HG03354 (cell line): ENCODE results near the gene TRPT1.

ENCODE experiments used
- ATAC-seq: cut with Tn5 transposase; IDR thresholded peaks from one replicate; pipeline ENCODE4 v1.9.1; 2021; ENCODE audit warnings: mild to moderate bottlenecking; ENCODE audit not compliant: unreplicated experiment, poor library complexity, severe bottlenecking

The TRPT1 gene, protein sequence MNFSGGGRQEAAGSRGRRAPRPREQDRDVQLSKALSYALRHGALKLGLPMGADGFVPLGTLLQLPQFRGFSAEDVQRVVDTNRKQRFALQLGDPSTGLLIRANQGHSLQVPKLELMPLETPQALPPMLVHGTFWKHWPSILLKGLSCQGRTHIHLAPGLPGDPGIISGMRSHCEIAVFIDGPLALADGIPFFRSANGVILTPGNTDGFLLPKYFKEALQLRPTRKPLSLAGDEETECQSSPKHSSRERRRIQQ

DNA sequence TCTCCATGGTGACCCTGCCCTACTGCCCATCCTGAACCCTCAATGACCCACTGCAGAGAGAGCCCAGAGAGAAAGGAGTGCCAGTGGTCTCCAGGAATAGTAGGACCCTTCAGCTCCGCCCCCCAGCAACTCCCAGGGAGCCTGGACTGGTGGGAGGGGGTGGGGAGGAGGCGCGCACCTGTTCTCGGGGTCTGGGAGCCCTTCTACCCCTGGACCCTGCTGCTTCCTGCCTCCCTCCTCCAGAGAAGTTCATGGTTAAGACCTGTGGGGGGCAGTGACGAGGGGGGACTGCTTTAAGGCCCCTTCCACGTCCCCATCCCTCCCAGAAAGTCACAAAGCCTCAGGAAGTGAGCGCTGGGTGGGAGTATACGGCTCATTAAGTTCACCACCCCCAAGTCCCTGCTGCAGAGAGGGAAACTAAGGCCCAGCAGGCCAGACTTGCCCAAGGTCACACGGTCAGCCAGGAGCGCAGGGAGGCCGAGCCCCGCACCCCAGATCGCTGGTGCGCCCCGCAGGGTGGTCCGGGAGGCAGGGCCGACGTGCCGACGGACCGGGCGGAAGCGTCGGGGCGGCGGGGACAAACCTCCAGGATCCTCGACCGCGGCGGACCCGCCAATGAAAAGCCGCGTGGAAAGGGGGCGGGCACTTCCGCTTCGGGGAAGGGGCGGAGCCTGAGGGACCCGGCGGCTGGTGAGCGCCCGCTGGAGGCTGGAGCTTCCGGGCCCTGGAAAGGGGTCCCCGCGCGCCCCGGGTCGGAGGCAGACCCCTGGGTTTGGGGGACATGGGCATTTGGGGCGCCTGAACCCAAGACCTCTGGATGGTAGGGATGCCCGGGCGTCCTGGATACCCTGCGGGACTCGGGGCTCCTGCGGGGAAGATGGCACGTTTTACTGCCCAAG, at the start of gene TRPT1, which contains the start of gene NUDT22:
Gene TRPT1 (minus strand): TSS at position 579 of the 899 bp plus-strand sequence. CDS start 326 bp downstream, at position 253.
Gene NUDT22 (plus strand): TSS at position 667 of the 899 bp plus-strand sequence. CDS start 379 bp downstream, outside the sequence.
- ATAC-seq: peak; percentile 57

DNA sequence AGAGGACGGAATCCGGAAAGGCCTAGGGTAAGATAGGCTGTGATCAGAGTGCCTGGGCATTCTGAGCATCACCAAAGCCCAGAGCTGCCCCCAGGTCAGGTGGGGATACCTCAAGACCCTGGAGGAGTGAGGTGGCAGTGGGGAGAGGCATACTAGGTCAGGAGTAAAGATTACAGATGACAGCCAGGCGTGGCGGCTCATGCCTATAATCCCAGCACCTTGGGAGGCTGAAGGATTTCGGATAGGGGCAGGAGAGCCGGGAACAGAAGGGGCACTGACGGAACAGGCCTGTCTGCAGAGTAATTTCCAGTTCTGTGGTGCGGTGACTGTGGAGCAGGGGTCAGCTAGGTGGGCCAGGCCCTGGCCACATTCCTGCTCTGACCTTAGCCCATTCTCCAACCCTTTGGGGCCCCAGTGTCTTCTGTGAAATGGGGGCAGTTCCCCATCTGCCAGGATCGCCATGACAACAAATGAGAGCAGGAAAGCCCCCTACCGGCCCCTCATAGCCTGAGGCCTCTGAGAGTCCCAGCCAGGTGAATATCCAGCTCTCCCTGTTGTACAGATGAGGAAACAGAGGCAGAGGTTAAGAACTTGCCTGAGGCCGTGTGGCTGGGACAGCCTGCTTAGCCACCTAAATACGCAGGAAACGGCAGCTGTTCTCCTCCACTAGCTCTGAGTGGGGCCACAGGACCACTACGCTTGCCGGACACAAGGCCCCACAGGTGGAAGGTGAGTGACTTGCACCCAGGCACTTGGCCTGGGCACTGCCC, 49.2 kb upstream of the TRPT1 start:
- no peak for ATAC-seq

DNA sequence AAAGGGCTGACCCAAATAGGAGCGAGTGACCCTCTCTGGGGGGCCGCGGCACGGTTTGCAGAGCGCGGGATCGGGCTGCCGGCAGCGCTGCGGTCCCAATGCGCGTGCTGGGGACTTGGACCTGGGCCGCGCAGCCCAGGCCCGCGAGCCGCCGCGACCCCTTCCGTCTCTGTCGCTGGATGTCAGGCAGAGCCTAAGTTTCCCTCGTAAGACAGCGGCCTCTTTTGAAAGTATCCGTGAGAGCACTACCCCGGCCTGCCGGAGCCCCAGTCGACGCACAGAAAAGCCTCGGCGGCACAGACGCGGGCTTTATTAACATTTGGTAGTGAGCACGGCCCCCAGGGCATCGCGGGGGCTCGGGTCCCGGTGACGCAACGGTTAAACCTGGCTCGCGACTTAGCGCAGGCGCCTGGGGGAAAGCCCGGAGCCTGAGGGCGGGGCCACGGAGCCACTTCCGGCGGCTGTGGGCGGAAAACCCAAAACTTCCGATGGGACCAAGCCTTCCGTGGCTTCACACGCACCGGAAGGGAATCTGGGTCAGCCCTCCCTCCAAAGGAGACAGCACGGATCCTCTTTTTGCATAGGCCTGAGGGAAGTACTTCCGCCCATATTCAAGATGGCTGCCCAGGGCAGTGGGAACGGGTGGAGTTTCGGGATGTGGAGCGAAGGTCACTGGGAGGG, 43.7 kb upstream of the TRPT1 start:
- peak; percentile 72 for ATAC-seq

DNA sequence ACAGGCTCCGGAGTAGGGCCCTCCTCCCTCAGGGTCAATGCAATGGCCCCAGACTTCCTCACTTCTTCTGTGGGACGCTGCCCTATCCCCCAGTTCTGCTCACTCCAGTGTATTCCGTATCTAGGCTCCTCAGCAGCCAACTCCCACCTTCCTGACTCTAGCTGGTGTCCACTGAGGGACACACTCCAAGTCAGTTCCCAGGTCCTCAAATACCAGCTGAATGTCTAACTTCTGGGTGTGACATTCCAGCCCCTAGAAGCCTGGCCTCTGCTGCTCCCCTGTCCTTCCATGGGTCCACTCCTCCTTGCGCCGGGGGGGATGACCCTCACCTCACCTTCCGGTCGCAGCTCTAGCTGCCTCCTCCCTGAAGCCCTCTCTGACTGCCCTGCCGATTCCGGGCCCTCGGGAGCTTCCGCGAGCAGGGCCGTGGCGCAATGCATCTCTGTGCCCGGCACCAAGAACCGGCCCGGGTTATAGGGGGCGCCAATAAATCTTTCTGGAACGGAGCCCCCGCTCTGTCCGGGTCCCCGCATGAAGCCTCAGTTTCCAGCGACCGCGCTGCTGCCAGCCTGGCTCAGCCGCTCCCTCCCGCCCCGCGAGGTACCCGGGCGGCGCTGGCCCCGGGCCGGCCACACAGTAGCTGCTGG, 43.0 kb upstream of the TRPT1 start:
- peak; percentile 16 for ATAC-seq

DNA sequence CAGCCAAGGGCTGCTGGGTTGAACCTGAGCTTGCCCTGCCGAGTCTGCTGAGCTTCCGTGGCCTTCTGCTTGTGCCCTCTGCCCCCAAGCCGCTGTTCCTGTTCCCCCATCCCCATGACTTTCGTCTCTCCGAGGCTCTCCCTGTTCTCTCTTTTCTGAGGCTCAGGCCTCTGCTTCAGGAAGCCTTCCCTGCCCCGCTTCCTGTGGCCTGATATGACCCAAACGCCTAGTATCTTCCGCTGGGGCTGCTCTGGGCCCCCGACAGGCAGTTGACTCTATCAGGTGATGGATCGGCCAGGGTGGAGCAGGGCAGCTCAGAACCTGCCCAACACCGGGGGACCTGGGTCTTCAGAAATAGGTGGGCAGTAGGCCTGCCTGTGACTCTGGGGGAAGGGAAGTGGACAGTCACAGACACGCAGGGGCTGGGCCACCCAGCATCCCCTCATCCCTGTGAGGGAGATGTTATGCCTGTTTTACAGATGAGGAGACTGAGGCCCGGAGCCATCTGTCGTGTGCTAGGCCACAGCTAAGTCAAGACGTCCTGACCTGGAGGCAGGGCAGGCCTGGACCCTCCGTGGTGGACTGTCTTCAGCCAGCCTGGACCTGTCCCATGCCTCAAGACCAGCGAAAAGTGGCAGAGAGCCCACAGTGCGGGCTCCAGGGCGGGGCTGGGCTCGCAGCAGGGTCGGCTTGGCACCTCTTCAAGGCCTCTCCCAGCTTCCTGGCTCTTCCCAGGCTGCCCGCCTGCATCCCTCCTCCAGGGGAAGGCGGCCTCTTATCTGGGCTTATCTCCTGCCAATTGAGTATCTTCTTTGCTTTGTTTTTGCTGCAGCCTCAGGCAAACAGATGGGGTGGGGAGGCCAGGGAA, 42.3 kb upstream of the TRPT1 start:
- no peak for ATAC-seq

DNA sequence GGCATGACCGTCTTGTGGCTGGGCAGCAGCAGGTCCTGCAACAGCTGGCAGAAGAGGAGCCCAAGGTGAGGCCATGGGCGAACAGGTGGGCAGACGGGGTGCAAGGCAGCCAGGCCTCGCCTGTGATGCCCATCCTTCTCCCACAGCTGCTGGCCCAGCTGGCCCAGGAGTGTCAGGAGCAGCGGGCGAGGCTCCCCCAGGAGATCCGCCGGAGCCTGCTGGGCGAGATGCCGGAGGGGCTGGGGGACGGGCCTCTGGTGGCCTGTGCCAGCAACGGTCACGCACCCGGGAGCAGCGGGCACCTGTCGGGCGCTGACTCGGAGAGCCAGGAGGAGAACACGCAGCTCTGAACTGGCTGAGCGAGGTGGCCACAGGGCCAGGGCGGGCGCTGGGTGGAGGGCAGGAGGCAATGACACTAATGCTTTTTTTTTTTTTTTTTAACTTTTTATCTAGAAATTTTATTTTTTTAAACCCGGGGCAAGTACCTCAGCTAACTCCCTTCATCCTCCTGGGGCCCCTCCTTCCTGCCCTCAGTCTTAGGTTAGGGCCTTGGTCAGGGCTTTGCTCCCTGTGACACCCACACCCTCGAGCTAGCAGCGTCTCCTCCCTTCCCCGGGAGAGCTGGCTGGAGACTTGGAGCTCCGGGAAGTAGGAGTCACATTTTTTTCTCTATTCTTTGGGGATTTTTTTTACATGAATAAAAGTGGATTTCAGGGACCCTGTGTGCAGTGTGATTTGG, 41.4 kb upstream of the TRPT1 start:
- no peak for ATAC-seq

DNA sequence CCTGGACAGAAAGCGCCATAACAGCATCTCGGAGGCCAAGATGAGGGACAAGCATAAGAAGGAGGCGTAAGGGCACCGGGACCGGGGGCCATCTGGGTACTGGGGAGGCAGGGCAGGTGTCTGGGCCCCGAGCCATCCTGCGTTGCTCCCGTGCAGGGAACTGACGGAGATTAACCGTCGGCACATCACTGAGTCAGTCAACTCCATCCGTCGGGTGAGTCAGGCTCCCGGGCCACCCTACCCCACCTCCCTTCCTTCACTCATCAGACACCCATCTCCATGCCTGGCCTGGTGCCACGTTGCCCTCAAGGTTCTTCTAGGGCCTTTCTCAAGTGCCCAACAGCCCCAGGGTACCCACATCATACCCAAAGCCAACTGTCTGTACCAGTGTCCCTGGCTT, 40.4 kb upstream of the TRPT1 start:
- ATAC-seq: no peak

DNA sequence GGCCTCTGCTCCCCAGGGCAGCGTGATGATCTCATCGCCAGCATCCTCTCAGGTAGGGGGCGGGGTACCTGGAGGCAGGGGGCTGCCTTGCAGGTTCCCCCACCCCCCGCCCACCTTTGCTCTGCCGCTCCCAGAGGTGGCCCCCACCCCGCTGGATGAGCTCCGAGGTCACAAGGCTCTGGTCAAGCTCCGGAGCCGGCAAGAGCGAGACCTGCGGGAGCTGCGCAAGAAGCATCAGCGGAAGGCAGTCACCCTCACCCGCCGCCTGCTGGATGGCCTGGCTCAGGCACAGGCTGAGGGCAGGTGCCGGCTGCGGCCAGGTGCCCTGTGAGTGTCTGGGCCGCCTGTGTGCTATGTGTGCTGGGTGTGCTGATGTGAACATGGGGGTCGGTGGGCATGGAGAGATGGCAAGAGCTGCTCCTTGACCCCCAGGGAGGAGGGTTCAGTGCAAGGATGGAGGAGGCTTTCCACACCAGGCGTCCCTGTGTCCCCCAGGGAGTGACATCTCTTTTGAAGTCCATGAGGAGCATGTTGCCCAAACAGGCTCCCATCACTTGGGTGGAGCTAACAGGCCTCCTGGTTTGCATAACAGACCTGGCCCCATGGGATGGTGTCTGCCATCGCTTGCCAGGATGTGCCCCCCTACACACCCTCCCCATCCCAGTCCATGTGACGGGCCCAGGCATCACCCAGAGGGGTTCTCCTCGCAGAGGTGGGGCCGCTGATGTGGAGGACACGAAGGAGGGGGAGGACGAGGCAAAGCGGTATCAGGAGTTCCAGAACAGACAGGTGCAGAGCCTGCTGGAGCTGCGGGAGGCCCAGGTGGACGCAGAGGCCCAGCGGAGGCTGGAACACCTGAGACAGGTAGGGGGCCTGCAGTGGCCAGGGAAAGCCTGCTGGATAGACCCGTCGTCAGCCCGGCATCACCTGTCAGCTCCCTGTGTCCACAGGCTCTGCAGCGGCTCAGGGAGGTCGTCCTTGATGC, 39.5 kb upstream of the TRPT1 start:
- no peak for ATAC-seq

DNA sequence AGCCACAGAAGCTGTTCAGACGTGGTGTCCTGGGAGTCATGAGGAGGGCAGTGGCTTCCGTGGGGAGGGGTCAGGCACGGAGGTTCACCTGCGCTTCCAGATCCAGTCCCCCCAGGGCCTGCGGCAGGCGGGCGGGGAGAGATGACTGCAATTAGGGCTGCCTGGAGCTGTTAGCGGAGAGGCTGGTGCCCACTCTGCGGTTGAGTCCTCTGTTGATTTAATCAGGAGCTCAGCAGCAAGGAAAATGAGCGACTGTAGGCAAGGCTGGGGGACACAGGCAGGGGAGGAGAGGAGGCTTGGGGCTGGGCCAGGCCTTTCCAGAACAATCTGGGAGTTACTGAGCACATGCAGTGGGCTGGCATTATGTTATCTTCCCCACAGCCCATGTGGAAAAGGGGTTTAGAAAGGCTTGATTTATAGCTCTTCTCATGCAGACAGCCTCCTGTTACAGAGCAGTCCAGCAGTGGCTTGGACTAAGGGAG, 38.4 kb upstream of the TRPT1 start:
- no peak for ATAC-seq

DNA sequence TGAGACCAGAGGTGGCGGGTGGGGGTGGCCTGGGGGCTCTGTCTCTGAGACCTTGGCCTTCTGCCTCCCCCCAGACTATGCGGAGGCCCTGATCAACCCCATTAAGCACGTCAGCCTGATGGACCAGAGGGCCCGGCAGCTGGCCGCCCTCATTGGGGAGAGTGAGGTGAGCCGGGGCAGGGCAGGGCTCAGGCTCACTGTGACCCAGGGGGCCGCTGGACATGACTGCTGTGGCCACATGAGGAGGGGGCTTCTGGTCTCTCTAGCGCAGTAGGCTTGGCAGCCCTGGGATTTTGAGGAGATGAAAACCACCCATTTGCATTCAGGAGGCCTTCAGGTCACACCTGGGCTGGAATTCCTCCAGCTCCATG, 37.9 kb upstream of the TRPT1 start:
- no peak for ATAC-seq

DNA sequence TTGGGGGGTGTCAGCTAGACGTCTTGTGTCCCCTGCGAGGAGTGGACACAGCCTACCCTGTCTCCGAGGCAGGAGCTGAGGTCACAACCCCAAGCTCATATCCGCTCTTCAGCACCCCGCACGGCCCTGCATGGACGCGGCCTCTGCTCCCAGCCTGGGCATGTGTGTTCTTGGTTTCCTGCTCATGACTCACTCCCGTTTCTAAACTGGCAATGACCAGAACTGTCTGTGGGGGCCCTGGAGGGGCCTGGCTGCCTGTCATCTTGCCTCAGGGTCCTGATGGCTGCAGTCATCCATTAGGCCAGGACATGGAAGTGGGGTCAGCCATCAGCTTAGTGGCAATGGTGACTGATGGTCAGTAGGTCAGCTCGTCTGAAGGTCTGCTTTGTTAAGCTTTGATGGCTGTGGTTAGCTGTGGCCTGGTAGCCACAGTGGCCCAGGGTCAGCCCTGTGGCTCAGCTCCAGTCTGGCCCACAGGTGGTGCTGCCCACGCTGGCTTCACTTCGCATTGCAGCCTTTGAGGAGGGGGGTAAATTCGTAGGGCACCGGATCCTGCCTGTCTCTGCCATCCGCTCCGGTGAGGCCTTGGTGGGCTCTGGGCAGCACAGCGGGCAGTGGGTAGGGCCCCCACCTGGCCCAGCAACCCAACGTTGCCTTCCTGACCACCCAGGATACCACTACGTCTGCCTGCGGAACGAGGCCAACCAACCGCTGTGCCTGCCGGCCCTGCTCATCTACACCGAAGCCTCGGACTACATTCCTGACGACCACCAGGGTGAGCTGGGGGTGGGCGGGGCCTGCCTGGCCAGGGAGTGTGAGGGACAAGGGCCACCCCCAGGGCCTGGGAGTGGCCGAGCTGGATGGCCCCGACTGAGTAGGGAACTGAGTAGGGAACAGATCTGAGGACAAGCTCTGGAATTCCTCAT, 37.3 kb upstream of the TRPT1 start:
- ATAC-seq: no peak

DNA sequence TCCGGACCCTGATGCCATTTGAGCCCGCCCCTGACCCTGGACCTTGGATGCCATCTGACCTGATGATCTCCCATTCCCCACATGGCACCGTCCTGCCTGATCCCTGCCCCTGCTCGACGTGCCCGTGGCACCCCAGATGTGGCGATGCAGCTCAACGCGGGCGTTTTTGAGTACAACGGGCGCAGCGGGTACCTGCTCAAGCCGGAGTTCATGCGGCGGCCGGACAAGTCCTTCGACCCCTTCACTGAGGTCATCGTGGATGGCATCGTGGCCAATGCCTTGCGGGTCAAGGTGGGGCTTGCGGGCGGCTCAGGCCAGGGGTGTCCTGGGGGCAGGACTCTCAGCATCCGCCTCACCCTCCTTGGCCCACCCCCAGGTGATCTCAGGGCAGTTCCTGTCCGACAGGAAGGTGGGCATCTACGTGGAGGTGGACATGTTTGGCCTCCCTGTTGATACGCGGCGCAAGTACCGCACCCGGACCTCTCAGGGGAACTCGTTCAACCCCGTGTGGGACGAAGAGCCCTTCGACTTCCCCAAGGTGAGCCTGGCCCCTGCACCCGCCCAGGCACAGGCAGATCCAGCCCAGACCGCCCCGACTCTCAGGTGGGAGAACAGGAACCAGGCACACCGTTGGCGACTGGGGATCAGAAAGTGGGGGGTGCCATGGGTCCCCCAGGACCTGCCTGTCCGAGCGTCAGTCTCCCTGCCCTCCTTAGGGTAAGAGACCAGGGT, 36.5 kb upstream of the TRPT1 start:
- no peak for ATAC-seq

DNA sequence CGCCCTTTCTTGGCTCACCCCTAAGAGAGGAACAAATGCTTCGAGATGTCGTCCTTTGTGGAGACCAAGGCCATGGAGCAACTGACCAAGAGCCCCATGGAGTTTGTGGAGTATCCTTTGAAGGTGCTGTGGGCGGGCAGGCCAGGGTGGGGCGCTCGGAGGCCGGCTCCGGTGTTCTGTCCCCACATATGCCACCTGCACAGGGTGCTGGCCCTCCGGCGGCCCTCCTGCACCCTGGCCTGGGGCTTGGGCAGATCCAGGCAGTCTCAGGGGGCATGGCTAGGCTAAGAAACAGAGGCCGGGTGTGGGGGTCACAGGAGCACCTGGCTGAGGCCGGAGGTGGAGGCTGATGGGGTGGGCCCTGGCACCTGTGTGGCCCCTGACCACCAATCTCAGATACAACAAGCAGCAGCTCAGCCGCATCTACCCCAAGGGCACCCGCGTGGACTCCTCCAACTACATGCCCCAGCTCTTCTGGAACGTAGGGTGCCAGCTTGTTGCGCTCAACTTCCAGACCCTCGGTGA, 35.6 kb upstream of the TRPT1 start:
- no peak for ATAC-seq

DNA sequence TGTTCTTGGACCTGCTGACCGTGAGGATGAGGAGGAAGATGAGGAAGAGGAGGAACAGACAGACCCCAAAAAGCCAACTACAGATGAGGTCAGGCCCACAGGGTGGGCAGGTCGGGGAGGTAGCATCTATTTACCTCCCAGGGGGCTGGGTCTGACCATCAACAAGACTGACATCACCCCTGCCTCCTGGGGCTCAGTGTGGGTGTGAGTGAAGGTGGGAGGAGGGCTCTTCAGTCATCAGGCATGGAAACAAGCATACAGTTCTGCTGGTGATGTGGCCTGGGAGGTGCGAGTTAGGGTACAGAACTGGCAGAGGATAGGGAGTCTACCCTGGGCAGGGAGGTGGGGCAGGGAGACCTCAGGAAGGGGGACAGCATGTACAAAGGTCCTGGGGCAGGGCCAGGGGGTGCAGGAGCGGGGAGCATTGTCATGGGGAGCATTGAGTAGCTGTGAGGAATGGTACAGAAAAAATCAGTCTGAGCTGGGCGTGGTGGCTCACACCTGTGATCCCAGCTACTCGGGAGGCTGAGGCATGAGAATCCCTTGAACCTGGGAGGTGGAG, 34.2 kb upstream of the TRPT1 start:
- ATAC-seq: no peak
